ENCODE data around the gene OCA2.
"Not testable (repeated sequence)": the region's sequence is repeated elsewhere in the genome, so short reads cannot be mapped to it uniquely, and the experiment has no call there.

Gene OCA2

DNA sequence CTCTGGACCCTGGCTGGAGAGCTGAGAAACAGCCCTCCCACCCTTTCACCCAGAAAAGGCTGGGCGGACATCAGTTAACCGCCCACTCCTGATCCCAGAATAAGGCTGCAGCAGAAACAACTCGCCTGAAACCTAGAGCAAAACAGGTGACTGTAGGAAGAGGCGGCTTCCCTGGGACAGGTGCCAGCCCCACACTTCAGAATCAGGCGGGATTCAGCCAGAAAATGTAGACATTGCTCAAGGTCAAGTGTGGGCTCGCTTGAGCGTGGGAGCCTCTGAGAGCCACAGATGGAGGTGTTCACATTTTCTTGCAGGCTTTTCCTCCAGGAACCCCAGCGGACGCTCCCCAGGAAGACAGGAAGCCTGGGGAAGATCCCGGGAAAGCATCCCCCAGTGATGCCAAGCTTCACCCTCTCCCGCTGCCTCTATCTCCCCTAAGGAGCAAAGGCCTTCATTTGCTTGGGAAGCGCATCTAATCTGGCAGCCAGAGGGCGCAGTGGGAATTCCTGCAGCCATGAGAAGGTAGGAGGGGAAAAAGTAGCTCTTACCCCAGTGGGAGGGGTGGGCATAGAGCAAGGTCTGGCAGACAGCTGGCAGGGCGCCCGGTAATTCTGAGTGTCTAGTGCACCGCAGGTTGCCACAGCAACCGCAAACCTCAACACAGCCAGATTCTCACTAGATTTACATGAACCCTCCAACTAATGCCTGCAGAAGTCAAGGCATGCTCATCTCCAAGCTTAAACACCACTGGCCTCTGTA is 77.7 kb downstream of the OCA2 start:
- no peak for DNase-seq

DNA sequence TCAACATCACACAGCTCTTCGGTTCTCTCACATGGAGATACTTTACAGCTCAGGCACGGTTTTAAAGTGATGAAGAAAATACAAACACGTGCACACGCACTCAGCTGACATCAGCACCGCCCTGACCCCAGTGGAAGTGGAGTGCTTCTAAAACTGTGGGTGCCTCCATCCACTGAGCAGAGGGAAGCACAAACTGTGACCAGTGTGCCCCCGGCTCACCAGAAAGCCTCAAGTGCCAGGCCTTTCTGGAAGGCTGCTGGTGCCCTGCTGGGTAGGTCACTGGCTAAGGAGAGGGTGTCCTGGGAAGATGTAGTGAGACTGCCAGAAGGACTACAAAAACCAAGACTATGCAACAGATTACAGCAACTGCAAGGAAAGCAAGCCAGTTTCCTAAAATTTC is 78.5 kb downstream of the OCA2 start:
- no peak for DNase-seq

DNA sequence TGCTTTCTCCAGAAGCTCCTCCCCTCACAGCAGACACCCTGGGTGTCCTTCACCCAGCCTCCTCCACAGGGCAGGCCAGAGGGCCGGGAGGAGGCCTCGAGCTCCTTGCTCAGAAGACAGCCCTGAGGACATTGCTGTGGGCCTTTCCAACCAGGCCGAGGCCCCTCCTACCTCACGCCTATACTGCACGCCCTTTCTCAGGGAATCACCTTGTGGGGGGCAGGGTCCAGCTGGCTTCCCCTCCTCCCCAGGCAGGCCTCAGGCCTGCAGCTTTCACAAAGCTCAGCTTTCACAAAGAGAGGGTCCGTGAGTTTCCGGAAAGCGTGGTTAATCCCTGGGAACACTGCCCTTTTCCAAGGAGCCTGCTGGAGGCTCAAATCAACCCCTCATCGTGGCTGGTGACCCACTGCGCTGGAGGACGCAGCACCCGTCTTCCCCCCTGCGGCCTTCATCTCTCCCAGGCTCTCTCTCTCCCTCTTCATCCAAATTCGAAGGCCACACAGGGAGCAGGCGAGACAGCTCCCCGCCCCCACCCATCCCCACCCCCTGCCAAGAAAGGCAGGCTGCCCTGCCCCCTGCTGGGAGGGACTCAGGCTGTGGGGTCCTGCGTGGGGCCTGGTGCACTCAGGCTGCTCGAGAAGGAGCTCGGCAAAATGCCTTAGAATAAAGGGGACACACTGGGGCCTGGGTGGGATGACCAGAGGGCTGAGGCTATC is 79.4 kb downstream of the OCA2 start:
- no peak for DNase-seq

DNA sequence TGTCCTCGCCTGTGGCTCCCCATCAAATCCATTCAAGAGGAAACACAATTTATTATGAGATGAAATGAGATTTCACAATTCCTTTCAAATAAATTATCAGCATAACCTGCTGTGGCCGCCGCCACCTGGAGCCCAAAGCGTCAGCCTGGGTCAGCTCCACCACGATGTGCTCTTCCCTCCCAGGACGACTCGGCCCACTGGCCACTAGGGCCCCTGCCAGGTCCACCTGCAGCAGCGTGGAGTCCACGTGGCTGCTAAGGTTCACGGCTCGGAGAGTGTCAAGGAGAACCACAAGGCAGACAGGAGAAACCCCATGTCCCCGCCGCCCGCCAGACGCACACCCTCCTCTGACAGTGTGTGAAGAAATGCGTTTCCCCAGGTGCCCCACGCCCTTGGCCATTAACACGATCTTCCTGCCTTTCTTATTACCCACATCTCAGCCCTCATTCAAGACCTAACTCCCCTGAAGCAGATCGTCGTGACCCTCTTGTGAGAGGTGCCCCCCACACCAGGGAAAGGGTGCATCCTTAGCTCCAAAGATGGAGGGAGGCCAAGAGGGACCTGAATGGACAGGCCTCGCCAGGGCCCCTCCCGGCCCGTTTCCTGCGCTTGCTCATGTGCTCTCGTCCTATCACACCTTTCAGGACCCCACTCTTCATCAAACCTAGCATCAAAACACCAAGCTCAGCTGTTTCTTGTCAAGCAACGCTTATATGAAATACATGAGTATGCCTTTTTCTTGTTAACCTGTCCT is 80.6 kb downstream of the OCA2 start:
- DNase-seq, result no peak

DNA sequence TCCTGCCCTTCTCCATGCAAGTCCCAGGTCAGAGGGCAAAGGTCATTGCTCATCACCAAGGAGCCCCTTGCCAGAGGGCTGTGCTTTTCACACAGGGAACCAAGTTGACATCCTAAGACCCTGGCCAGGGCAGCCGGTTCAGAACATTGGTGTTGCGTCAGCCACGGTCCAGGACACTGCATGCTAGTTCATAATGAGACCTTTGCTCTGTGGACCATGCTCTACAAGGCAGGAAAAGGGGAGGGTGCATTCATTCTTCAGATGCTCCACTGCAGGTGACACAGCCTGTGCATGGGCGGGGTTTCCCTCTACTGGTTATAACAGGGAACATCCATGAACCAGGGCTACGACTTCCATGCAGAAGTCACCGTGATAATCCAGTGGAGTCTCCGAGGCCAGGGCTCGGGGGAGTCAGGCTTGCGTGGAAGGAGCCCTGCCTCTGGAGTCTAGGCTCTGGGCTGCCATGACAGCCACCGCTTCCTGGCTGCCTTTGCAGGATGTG is 81.6 kb downstream of the OCA2 start:
- DNase-seq, result no peak

DNA sequence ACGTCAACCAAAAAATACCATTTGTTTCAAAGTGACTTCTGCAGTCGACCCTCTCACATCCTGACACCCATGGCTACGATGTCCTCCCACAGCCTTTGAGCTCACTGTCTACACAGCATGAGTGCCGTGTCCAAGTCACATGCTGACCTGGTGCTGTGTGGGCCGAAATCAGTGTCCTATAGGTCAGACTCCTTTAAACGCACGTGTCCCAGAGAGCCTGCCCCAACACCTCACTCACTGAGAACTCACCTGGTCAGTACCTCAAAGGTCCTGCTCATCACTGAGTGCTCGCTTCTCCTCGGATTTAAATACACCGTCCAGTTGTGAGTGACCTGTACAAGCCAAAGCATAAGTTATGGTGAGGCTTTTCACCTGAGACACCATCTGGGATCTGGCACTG is 83.3 kb downstream of the OCA2 start:
- DNase-seq, result no peak

DNA sequence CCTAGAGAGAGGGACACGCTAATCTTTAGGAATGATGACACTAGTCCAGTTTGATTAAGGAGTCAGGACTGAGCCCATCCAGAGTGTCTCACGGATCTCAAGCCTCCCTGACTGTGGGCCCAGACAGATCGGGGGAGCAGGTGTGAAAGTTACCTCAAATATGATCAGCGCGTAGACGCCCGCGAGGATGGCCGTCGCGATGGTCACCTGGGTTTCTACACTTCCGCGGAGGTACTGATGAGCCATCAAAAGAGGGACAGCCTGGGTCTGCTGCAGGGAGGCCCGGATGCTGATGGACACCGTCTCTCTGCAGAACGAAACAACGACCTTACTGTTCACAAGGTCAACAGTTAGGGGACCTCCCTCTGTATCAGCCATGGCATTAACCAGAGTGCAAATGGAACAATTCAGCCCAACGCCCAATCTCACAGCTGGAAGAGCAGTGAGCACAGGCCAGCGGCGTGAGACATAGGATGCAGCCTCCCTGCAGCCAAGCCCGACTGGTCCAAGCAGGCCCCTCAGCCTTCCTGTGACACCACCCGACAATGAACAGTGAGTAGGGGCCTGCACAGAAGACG is 84.4 kb downstream of the OCA2 start:
- DNase-seq, result no peak

DNA sequence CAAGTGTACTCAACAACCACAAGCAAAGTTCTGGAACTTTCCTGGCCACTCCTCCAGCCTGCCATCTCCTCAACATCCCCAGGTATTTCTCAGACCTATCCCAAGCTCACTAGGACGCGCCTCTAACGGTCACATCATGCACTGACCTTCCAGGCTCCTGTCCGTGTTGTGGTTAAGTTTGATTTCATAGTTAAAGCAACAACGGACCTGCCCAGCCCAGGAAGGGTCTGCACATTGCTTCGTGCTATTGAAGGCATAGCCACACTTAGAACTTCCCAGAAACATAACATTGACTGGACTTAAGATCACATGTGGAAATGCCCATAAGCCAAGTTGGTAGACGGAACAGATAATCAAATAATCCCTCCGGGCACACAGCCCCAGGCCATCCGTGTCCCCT is 85.1 kb downstream of the OCA2 start:
- no peak for DNase-seq

DNA sequence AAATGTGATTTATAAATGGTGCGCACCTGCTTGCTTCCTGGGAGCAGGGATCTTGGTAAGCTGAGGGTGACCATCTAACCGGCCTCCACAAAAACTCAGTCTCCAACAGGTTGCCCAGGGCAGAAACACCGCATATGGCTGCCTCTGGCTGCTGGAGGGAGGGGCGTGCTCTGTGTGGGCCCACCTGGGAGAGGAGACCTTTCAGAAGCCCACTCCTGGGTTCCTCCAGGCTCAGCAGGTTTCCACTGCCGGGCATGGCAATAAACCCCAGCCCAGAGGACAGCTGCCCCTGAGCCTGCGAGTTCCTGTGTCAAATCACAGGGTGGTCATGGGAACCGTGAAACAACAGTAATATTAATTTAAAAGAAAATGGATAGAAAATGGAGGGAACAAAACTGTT is 85.6 kb downstream of the OCA2 start:
- DNase-seq, result no peak

DNA sequence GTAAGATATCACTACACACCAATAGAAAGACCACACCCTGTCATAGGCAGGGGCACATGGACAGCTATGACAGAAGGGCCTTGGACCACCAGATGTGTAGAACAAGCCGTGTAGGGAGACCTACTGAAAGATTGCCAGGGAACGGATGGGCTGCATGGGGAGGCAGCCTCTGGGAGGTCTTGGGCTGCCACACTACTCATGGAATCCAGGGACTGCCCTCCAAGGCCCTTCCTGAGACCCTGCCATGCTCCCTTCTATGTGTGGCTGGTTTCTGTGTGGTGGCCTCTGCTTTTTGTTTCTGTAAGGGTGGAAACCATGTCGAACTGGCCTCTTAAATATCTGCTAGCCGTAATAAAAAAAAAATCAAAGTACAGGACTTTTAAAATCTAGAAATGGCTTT is 86.9 kb downstream of the OCA2 start:
- no peak for DNase-seq

DNA sequence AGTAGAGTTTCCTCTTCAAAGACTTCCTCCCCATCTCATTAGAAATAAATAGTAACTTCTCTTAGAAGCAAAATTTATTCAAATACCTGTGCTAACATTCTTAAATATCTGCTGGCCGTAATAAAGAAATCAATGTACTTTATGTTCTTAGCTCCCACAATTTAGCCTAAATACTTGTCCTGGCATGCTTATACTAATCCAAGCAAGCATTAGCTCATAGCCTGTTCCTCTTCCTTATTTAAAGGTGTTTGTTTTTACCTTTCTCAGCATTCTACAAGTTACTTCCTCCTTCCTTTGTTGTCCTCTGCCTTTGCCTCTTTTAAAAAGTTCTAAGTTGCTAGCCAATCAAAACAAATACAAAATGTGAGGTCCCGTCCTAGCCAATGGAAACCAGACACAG is 90.9 kb downstream of the OCA2 start:
- DNase-seq, result not testable (repeated sequence)

DNA sequence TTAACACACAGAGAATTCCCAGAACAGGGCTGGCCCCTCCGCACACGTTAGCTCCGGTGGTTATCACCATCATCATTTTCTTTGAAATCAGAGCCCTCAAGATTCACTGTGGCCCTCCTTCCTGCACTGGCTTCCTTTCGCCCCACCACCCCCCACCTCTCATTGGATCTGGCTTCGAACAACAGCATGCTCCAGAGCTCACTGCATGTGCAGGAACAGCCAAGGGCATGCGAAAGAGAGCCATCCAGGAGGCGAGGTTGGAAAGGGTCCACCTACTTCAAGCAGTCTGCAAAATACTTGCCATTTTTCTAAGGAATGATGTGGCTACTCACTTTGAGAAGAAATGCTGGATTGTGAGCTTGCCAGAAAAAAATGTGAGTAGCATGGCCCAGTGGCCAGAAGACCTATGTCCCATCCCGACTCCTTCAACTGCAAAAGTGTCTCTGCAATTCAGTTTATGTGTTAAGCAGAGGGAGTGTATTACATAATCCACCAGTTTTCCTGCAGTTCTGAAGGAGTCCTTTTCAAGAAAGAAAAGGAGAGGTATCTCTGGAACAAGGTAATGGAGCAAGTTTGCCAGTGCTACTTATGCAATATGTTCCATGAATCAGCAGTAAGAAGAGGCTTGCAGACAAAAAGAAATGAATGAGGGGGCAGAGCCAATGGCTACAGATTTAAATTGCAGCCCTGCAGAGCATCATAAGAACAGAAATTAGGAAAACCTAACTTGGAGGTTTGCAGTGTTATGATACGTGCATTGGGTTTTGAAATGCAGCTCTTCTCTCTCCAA is 92.8 kb downstream of the OCA2 start:
- no peak for DNase-seq

DNA sequence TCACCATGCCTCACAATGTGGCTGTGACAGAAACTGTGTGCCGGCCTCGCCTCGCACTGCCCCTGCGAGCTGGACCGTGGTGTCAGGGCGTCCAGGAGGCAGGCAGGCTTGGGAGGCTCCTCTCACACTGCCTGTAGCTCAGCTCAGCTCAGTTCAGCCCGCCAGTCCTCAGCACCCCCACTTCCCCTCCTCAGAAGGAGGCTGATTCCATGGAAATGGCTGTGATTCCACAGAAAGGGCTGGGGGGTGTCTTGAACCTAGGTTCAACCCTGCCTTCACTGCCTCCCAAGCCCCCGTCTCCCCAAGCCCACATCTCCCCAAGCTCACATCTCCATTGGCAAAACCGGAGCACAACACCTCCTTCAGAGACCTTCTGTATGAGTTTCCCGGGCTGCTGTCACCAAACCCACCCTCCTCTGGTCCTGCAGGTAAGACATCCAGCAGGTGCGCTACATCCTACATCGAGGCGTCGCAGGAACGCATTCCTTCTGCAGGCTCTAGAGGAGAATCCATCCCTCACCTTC is 94.0 kb downstream of the OCA2 start:
- DNase-seq, result no peak

DNA sequence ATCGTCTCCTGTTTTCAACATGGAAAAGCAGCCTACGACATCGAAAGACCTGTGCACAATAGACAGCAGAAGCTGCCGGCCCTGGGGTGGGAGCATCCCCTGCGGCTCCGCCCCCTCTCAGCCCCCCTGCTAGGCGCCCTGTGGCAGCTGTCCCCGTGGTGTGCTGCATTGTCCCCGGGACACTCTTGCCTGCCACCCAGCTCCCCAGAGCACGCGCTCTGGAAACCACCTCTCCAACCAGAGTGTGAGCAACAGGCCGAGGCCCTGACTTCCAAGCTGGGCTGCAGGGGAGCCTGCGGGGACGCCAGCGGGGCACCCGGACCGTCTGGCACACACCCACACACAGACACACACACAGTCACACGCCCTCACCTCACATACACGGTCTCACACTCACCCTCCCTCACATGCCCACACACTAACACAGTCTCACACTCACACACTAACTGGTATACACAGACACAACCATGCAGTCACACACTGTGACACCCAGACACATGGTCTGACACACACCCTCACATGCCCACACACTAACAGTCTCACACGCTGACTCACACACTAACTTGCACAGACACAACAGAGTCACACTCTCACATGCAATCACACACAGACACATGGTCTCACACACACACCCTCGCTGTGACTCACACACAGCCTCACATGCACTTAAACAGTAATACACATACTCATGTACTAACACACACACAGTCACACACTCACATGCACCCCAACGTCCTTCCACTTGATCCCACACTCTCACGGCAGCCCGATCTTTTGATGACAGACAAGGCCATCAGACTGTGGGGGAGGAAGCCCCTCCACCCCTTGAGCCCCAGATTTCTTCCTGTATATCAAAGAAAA is 94.7 kb downstream of the OCA2 start:
- no peak for DNase-seq

DNA sequence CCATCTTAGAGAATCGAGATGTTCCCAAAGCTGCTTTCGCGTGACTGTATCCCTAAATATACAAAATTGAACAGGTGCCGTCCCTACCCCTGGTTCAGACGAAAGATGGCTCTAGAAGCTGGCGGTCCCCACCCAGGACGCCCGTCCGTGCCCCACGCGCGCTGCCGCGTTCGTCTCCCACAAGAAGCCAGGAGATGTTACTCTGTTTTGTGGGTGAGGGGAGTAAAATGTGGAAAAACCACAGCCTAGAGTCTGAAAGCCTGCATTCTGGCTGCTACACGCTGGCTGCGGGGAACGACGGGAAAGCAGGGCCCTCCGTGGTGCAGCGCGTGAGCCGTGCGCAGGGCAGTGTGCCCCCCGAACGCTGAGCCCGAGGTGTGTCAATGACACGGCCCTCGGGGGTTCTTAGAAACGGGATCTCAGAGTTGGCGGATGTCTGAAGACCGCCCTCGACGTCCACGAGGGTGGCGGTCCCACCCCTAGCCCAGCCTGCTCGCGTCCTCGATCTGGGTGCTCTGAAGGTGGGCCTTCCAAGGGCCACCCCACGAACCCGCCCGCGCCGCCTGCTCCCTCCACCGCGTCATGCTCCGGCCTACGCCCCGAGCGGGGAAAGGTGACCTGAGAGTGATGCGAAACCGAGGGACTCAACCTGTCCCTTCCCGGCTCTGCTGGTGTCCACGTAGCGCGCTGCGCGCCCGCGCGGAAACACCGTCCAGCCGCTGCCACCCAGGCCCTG is 95.6 kb downstream of the OCA2 start:
- DNase-seq, result no peak

DNA sequence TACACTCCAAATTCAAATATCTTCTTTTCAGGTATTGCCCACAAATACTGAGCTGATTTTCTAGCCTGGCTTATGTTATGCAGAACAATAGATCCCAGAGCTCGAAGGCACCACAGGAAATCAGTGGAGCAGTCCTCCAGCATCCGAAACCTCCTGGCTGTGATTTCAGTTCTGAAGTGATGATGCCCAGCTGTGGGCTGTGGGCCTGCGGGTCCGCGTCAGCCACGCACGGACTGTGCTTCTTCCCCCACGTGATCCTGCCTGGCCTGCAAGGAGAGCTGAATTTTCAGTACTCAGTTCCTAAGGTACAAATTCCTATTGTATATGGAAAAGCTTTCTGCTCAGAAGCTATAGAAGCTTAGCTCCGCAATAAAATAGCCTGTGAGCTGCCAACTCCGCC is 96.2 kb downstream of the OCA2 start:
- DNase-seq, result no peak

DNA sequence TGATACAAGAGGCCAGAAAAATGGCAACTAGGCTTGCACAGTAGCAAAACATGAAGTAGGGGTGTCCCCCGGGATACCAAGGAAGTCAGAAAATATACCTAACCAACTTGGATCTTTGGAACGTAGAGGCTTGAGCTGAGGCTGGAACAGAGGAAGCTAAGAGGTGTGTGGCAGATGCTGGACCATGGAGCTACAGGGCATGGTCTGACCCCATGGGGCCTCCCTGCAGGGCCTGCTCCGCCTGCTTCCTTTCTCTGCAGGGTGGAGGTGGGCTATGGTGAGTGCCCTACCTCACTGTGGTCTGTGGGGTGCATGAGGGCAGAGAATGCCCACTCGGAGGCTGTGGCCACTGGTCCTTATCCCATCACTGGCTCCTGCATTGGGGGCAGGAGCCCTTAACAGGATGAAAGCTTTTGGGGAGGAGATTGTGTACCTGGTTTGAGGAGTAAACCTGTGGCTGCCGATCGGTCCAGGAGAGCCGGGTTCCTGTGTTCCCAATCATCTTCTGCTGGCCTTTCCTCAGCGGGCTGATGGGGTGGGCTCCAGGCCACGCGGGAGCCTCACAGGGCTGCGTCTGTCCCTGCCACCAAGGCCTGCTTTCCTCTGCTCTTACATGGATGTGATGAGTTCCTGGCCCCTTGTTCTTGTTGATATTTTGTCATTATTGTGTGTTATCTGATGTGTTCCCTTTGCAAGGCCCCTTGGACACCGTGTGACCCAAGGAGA is 96.8 kb downstream of the OCA2 start:
- no peak for DNase-seq

DNA sequence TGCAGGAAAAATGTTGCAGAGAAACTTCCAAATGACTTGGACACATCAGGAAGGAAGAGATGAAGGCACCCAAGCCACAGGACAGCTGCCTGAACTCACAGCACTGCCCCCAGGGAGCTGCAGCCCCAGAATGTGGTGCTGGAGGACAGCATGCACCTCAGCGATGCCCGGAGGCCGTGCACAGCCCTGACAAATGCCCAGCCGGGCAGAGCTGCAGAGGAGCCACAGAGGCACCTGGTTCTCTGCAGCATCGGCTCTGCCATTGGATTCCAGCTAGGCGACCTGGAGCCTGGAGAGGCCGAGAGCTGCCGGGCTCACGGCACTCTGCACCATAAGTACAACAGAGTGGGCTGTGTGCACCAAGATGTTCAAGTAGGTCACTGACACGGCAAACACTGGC is 97.5 kb downstream of the OCA2 start:
- no peak for DNase-seq

DNA sequence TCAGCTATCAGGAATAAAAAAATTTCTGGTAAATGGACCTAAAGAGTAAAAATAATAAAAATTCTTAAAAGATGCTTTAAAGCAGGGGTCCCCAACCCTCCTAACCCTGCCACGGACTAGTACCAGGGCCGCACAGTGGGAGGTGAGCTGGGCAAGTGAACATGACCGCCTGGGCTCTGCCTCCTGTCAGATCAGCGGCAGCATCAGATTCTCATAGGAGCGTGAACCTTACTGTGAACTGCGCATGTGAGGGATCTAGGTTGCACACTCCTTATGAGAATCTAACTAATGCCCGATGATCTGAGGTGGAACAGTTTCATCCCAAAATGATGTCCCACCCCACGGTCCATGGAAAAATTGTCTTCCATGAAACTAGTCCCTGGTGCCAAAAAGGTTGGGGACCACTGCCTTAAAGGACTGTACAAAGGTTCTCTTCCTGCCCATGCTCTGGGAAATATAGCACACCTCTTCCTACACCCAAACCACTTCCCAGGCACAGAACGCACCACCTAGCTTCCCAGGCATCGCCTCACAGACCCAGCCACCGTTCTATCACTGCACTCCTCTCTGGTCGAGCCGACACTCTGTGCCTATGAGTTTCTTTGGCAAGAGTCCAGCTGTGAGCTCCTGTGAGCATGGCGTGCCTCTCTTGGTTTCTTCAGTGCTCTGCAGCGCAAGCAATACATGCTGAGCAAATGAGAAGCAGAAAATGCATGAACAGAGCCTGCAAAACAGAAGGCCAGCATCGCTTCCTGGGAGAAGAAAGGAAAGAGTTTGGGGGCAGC is 104.9 kb downstream of the OCA2 start:
- DNase-seq, result no peak

All from activated CD8-positive, alpha-beta memory T cell treated with anti-CD3 and anti-CD28 coated beads for 24 hours (primary cell).